ENCODE measurements around the gene MTMR10.

Gene MTMR10

GRCh38 chr15:30991255-30992235 lies at the start of gene MTMR10:
Gene MTMR10, minus strand, starts transcription at chr15:30991628. Its CDS starts 122 bp downstream, at chr15:30991506.
- peak; percentile 82 for DNase-seq (ENCODE audit: low spot score)

- DNase-seq (ENCODE audit: low spot score) = no peak
Observed at GRCh38 chr15:31040611-31041010, 49.2 kb upstream of the MTMR10 start.

- DNase-seq (ENCODE audit: low spot score) = no peak
Observed at GRCh38 chr15:31039961-31040360, 48.5 kb upstream of the MTMR10 start.

GRCh38 chr15:31037731-31038477 lies 46.5 kb upstream of the MTMR10 start:
- no peak for DNase-seq (ENCODE audit: low spot score)

- no peak for DNase-seq (ENCODE audit: low spot score)
Observed at GRCh38 chr15:31036783-31037182, 45.4 kb upstream of the MTMR10 start.

GRCh38 chr15:31035610-31036009 lies 44.2 kb upstream of the MTMR10 start:
- no peak for DNase-seq (ENCODE audit: low spot score)

- DNase-seq (ENCODE audit: low spot score) = no peak
Observed at GRCh38 chr15:31034152-31034551, 42.7 kb upstream of the MTMR10 start.

- no peak for DNase-seq (ENCODE audit: low spot score)
Observed at GRCh38 chr15:31032961-31033371, 41.5 kb upstream of the MTMR10 start.

GRCh38 chr15:31031471-31032067 lies 40.1 kb upstream of the MTMR10 start:
- DNase-seq (ENCODE audit: low spot score) = no peak

GRCh38 chr15:31027910-31028578 lies 36.6 kb upstream of the MTMR10 start:
- no peak for DNase-seq (ENCODE audit: low spot score)

GRCh38 chr15:31025996-31026395 lies 34.6 kb upstream of the MTMR10 start:
- DNase-seq (ENCODE audit: low spot score) = no peak

- no peak for DNase-seq (ENCODE audit: low spot score)
Observed at GRCh38 chr15:31024979-31025378, 33.6 kb upstream of the MTMR10 start.

- no peak for DNase-seq (ENCODE audit: low spot score)
Observed at GRCh38 chr15:31024330-31024729, 32.9 kb upstream of the MTMR10 start.

GRCh38 chr15:31023841-31024240 lies 32.4 kb upstream of the MTMR10 start:
- no peak for DNase-seq (ENCODE audit: low spot score)

GRCh38 chr15:31021067-31021665 lies 29.7 kb upstream of the MTMR10 start:
- DNase-seq (ENCODE audit: low spot score) = no peak

- no peak for DNase-seq (ENCODE audit: low spot score)
Observed at GRCh38 chr15:31020542-31020941, 29.1 kb upstream of the MTMR10 start.

GRCh38 chr15:31019986-31020385 lies 28.6 kb upstream of the MTMR10 start:
- no peak for DNase-seq (ENCODE audit: low spot score)

- no peak for DNase-seq (ENCODE audit: low spot score)
Observed at GRCh38 chr15:31017311-31017710, 25.9 kb upstream of the MTMR10 start.

- no peak for DNase-seq (ENCODE audit: low spot score)
Observed at GRCh38 chr15:31016446-31016915, 25.1 kb upstream of the MTMR10 start.

- DNase-seq (ENCODE audit: low spot score) = no peak
Observed at GRCh38 chr15:31014608-31014925, 23.1 kb upstream of the MTMR10 start.

GRCh38 chr15:31013863-31014607 lies 22.6 kb upstream of the MTMR10 start:
- DNase-seq (ENCODE audit: low spot score) = no peak
